Effector memory CD4-positive, alpha-beta T cell (primary cell): Measurements from ENCODE around the gene BNC2.

Source experiments
- DNase-seq, 3 donors: peaks; one replicate each; pipeline ENCODE4 v3.0.0-alpha.2; 2020
- H3K27ac ChIP-seq: 2 replicates; pipeline ENCODE4 v1.7.0; 2013; ENCODE audit warnings: mild to moderate bottlenecking, low read length, moderate library complexity; ENCODE audit not compliant: insufficient read depth, poor library complexity, severe bottlenecking
- H3K27me3 ChIP-seq: replicated peaks from 2 replicates; pipeline ENCODE4 v1.7.0; 2013; ENCODE audit warnings: mild to moderate bottlenecking, low read length; ENCODE audit not compliant: insufficient read depth, control insufficient read depth, poor library complexity, severe bottlenecking
- H3K36me3 ChIP-seq: 2 replicates; pipeline ENCODE4 v1.7.0; 2013; ENCODE audit warnings: mild to moderate bottlenecking, low read length, moderate library complexity; ENCODE audit not compliant: control insufficient read depth, insufficient read depth
- H3K4me1 ChIP-seq: 2 replicates; pipeline ENCODE4 v1.7.0; 2013; ENCODE audit warnings: low read length, mild to moderate bottlenecking; ENCODE audit not compliant: control insufficient read depth, insufficient read depth, poor library complexity, severe bottlenecking
- H3K4me3 ChIP-seq: 2 replicates; pipeline ENCODE4 v1.7.0; 2013; ENCODE audit warnings: low read length, low read depth, mild to moderate bottlenecking; ENCODE audit not compliant: insufficient read depth, poor library complexity, severe bottlenecking
- H3K9me3 ChIP-seq: 2 replicates; pipeline ENCODE4 v1.7.0; 2013; ENCODE audit warnings: mild to moderate bottlenecking, low read length, moderate library complexity; ENCODE audit not compliant: control insufficient read depth

BNC2 gene

GRCh38 chr9:16653491-16654399 is 216.7 kb downstream of the BNC2 start:
- no peaks in the 10 kb centered on the region for H3K4me1 ChIP-seq
- no peak overlapping the region for H3K4me3 ChIP-seq

GRCh38 chr9:16652582-16652981 is 217.9 kb downstream of the BNC2 start:
- no peak overlapping the region for H3K27ac ChIP-seq
- no peak overlapping the region for H3K4me3 ChIP-seq
- H3K36me3 ChIP-seq: no peaks in the 10 kb centered on the region
- H3K27me3 ChIP-seq: no peaks in the 10 kb centered on the region
- H3K4me1 ChIP-seq: no peaks in the 10 kb centered on the region
- no peak for DNase-seq
- H3K9me3 ChIP-seq: no peaks in the 10 kb centered on the region

More at GRCh38 chr9:16653491-16654399, 216.7 kb downstream of the BNC2 start:
- Histone ChIP-seq H3K36me3 (no peaks in the 10 kb centered on the region), H3K27me3 (no peaks in the 10 kb centered on the region), H3K27ac (no peak overlapping the region), H3K9me3 (no peaks in the 10 kb centered on the region)
- no peak for DNase-seq

- Histone ChIP-seq H3K36me3 (no peaks in the 10 kb centered on the region), H3K4me1 (no peaks in the 10 kb centered on the region), H3K9me3 (no peaks in the 10 kb centered on the region), H3K4me3 (no peak overlapping the region), H3K27ac (no peak overlapping the region), H3K27me3 (no peaks in the 10 kb centered on the region)
- DNase-seq: no peak
These were observed 219.0 kb downstream of the BNC2 start for GRCh38 chr9:16651446-16651964.

GRCh38 chr9:16645970-16646369 is 224.5 kb downstream of the BNC2 start:
- no peaks in the 10 kb centered on the region for H3K4me1 ChIP-seq
- DNase-seq: no peak
- H3K27me3 ChIP-seq: no peaks in the 10 kb centered on the region
- no peak overlapping the region for H3K27ac ChIP-seq
- no peaks in the 10 kb centered on the region for H3K9me3 ChIP-seq
- H3K4me3 ChIP-seq: no peak overlapping the region
- H3K36me3 ChIP-seq: no peaks in the 10 kb centered on the region

GRCh38 chr9:16642421-16643109 is 227.9 kb downstream of the BNC2 start:
- H3K9me3 ChIP-seq: no peaks in the 10 kb centered on the region
- H3K27ac ChIP-seq: no peak overlapping the region
- H3K4me1 ChIP-seq: no peaks in the 10 kb centered on the region
- no peaks in the 10 kb centered on the region for H3K27me3 ChIP-seq
- no peak overlapping the region for H3K4me3 ChIP-seq
- DNase-seq: no peak
- H3K36me3 ChIP-seq: no peaks in the 10 kb centered on the region

GRCh38 chr9:16640649-16641048 is 229.8 kb downstream of the BNC2 start:
- H3K27ac ChIP-seq: no peak overlapping the region
- DNase-seq: no peak

GRCh38 chr9:16639644-16640043 is 230.8 kb downstream of the BNC2 start:
- no peak overlapping the region for H3K4me3 ChIP-seq
- no peaks in the 10 kb centered on the region for H3K4me1 ChIP-seq
- no peaks in the 10 kb centered on the region for H3K9me3 ChIP-seq
- no peak for DNase-seq
- no peaks in the 10 kb centered on the region for H3K27me3 ChIP-seq
- H3K27ac ChIP-seq: no peak overlapping the region
- H3K36me3 ChIP-seq: no peaks in the 10 kb centered on the region

More at GRCh38 chr9:16640649-16641048, 229.8 kb downstream of the BNC2 start:
- H3K4me3 ChIP-seq: no peak overlapping the region
- no peaks in the 10 kb centered on the region for H3K36me3 ChIP-seq
- no peaks in the 10 kb centered on the region for H3K4me1 ChIP-seq
- H3K9me3 ChIP-seq: no peaks in the 10 kb centered on the region
- no peaks in the 10 kb centered on the region for H3K27me3 ChIP-seq

GRCh38 chr9:16637911-16638310 is 232.6 kb downstream of the BNC2 start:
- Histone ChIP-seq H3K4me1 (no peaks in the 10 kb centered on the region), H3K27me3 (no peaks in the 10 kb centered on the region), H3K4me3 (no peak overlapping the region), H3K9me3 (no peaks in the 10 kb centered on the region), H3K27ac (no peak overlapping the region), H3K36me3 (no peaks in the 10 kb centered on the region)
- no peak for DNase-seq

- no peak for DNase-seq
These were observed 233.3 kb downstream of the BNC2 start for GRCh38 chr9:16637218-16637617.

GRCh38 chr9:16633794-16634193 is 236.7 kb downstream of the BNC2 start:
- no peak overlapping the region for H3K27ac ChIP-seq
- no peak overlapping the region for H3K4me3 ChIP-seq
- H3K27me3 ChIP-seq: no peaks in the 10 kb centered on the region
- no peaks in the 10 kb centered on the region for H3K4me1 ChIP-seq
- H3K36me3 ChIP-seq: no peaks in the 10 kb centered on the region
- H3K9me3 ChIP-seq: no peaks in the 10 kb centered on the region
- DNase-seq: no peak

More at GRCh38 chr9:16637218-16637617, 233.3 kb downstream of the BNC2 start:
- no peaks in the 10 kb centered on the region for H3K9me3 ChIP-seq
- no peaks in the 10 kb centered on the region for H3K36me3 ChIP-seq
- no peak overlapping the region for H3K4me3 ChIP-seq
- no peak overlapping the region for H3K27ac ChIP-seq
- no peaks in the 10 kb centered on the region for H3K27me3 ChIP-seq
- no peaks in the 10 kb centered on the region for H3K4me1 ChIP-seq
